NB4 (cell line): ENCODE results near the gene TP53.

ENCODE experiments used
- CTCF ChIP-seq: IDR thresholded peaks from one replicate; pipeline ENCODE4 v1.5.1; 2012; ENCODE audit warnings: low read depth, low read length
- POLR2A ChIP-seq: IDR thresholded peaks from 2 replicates; pipeline ENCODE4 v1.6.1; 2011; ENCODE audit warnings: mild to moderate bottlenecking; ENCODE audit not compliant: insufficient read length; ENCODE audit errors: extremely low read depth

GRCh38 chr17:7623661-7624060 is 63.6 kb downstream of the TP53 start:
- TF ChIP-seq CTCF, result no peak
- no peak for TF ChIP-seq POLR2A
